SK-N-SH (cell line): Measurements from ENCODE around the gene GLYATL1B.
"Not testable (repeated sequence)": the region's sequence is repeated elsewhere in the genome, so short reads cannot be mapped to it uniquely, and the experiment has no call there.

Experiments
- CTCF ChIP-seq: fragments of 200-600 bp; sonication (generic); IDR thresholded peaks from 2 replicates; pipeline ENCODE4 v1.6.1; 2017; ENCODE audit warnings: antibody characterized with exemption, mild to moderate bottlenecking, moderate library complexity
- GABPA ChIP-seq: IDR thresholded peaks from 2 replicates; pipeline ENCODE4 v1.4.0; 2012; ENCODE audit warnings: low read depth, mild to moderate bottlenecking
- NRF1 ChIP-seq: IDR thresholded peaks from 2 replicates; pipeline ENCODE4 v1.6.1; 2012; ENCODE audit warnings: low read depth, mild to moderate bottlenecking, low read length
- POLR2AphosphoS5 ChIP-seq: IDR thresholded peaks from 2 replicates; pipeline ENCODE4 v1.6.1; 2012; ENCODE audit warnings: low read depth, low read length
- RFX5 ChIP-seq: IDR thresholded peaks from 2 replicates; pipeline ENCODE4 v1.6.1; 2012; ENCODE audit warnings: mild to moderate bottlenecking, improper control_type of control experiment, low read length
- TAF1 ChIP-seq: IDR thresholded peaks from 2 replicates; pipeline ENCODE4 v1.6.1; 2012; ENCODE audit warnings: low read depth, mild to moderate bottlenecking, low read length, moderate library complexity, borderline replicate concordance
- TEAD4 ChIP-seq: IDR thresholded peaks from 2 replicates; pipeline ENCODE4 v1.4.0; 2012; ENCODE audit warnings: mild to moderate bottlenecking, borderline replicate concordance; ENCODE audit not compliant: insufficient read depth
- YY1 ChIP-seq: IDR thresholded peaks from 2 replicates; pipeline ENCODE4 v1.4.0; 2012; ENCODE audit warnings: low read depth, mild to moderate bottlenecking
- TF ChIP-seq, protein P1 (sequence below): IDR thresholded peaks from 2 replicates; pipeline ENCODE4 v1.4.0; 2012; ENCODE audit warnings: low read depth
- TF ChIP-seq, protein P2 (sequence below): IDR thresholded peaks from 2 replicates; pipeline ENCODE4 v1.4.0; 2012; ENCODE audit warnings: low read depth, borderline replicate concordance

- not testable (repeated sequence) for TF ChIP-seq CTCF, POLR2AphosphoS5, YY1, NRF1, TAF1, TEAD4, GABPA, RFX5
- TF ChIP-seq, protein P1, sequence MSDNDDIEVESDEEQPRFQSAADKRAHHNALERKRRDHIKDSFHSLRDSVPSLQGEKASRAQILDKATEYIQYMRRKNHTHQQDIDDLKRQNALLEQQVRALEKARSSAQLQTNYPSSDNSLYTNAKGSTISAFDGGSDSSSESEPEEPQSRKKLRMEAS = not testable (repeated sequence)
- TF ChIP-seq, protein P2, sequence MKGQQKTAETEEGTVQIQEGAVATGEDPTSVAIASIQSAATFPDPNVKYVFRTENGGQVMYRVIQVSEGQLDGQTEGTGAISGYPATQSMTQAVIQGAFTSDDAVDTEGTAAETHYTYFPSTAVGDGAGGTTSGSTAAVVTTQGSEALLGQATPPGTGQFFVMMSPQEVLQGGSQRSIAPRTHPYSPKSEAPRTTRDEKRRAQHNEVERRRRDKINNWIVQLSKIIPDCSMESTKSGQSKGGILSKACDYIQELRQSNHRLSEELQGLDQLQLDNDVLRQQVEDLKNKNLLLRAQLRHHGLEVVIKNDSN = not testable (repeated sequence)
These were observed 4.6 kb upstream of the GLYATL1B start for GRCh38 chr11:59081430-59082020.
